ENCODE results near the gene PRDM16.

The PRDM16 gene

GRCh38 chr1:3420218-3420951, 351.4 kb downstream of the PRDM16 start:
- Histone ChIP-seq H3K4me3 (ENCODE audit: low read length) (no peak overlapping the region), H3K9me3 (ENCODE audit: low read length) (peaks cover 7% of the 10 kb centered on the region), H3K36me3 (ENCODE audit: insufficient read depth, low read length) (no peaks in the 10 kb centered on the region), H3K4me1 (ENCODE audit: insufficient read depth, low read length) (no peaks in the 10 kb centered on the region), H2AFZ (ENCODE audit: low read depth, low read length) (no peak overlapping the region), H3K27me3 (ENCODE audit: insufficient read depth, low read length) (peaks cover 35% of the 10 kb centered on the region)

- H3K9me3 ChIP-seq (ENCODE audit: low read length) = no peaks in the 10 kb centered on the region
- no peaks in the 10 kb centered on the region for H3K4me1 ChIP-seq (ENCODE audit: insufficient read depth, low read length)
- H3K4me3 ChIP-seq (ENCODE audit: low read length) = no peak overlapping the region
- H2AFZ ChIP-seq (ENCODE audit: low read depth, low read length) = no peak overlapping the region
- no peaks in the 10 kb centered on the region for H3K36me3 ChIP-seq (ENCODE audit: insufficient read depth, low read length)
- H3K27me3 ChIP-seq (ENCODE audit: insufficient read depth, low read length) = peaks cover 42% of the 10 kb centered on the region
Observed at GRCh38 chr1:3422638-3423037, 353.6 kb downstream of the PRDM16 start.

GRCh38 chr1:3423245-3423829, 354.3 kb downstream of the PRDM16 start:
- Histone ChIP-seq H3K4me1 (ENCODE audit: insufficient read depth, low read length) (no peaks in the 10 kb centered on the region), H3K9me3 (ENCODE audit: low read length) (no peaks in the 10 kb centered on the region), H2AFZ (ENCODE audit: low read depth, low read length) (no peak overlapping the region), H3K36me3 (ENCODE audit: insufficient read depth, low read length) (no peaks in the 10 kb centered on the region), H3K27me3 (ENCODE audit: insufficient read depth, low read length) (peaks cover 42% of the 10 kb centered on the region), H3K4me3 (ENCODE audit: low read length) (no peak overlapping the region)

GRCh38 chr1:3423896-3424611, 355.1 kb downstream of the PRDM16 start:
- Histone ChIP-seq H3K4me3 (ENCODE audit: low read length) (no peak overlapping the region), H3K9me3 (ENCODE audit: low read length) (no peaks in the 10 kb centered on the region), H3K4me1 (ENCODE audit: insufficient read depth, low read length) (no peaks in the 10 kb centered on the region), H3K27me3 (ENCODE audit: insufficient read depth, low read length) (peaks cover 49% of the 10 kb centered on the region), H2AFZ (ENCODE audit: low read depth, low read length) (no peak overlapping the region), H3K36me3 (ENCODE audit: insufficient read depth, low read length) (no peaks in the 10 kb centered on the region)

- peaks cover 57% of the 10 kb centered on the region for H3K27me3 ChIP-seq (ENCODE audit: insufficient read depth, low read length)
- H3K9me3 ChIP-seq (ENCODE audit: low read length) = no peaks in the 10 kb centered on the region
- H3K36me3 ChIP-seq (ENCODE audit: insufficient read depth, low read length) = no peaks in the 10 kb centered on the region
- no peak overlapping the region for H2AFZ ChIP-seq (ENCODE audit: low read depth, low read length)
- no peak overlapping the region for H3K4me3 ChIP-seq (ENCODE audit: low read length)
- H3K4me1 ChIP-seq (ENCODE audit: insufficient read depth, low read length) = no peaks in the 10 kb centered on the region
Observed at GRCh38 chr1:3425486-3426215, 356.6 kb downstream of the PRDM16 start.

GRCh38 chr1:3426956-3427535, 358.0 kb downstream of the PRDM16 start:
- H3K4me3 ChIP-seq (ENCODE audit: low read length) = no peak overlapping the region

GRCh38 chr1:3427711-3428704, 359.0 kb downstream of the PRDM16 start:
- no peaks in the 10 kb centered on the region for H3K36me3 ChIP-seq (ENCODE audit: insufficient read depth, low read length)
- peaks cover 53% of the 10 kb centered on the region for H3K27me3 ChIP-seq (ENCODE audit: insufficient read depth, low read length)

More at GRCh38 chr1:3426956-3427535, 358.0 kb downstream of the PRDM16 start:
- peaks cover 58% of the 10 kb centered on the region for H3K27me3 ChIP-seq (ENCODE audit: insufficient read depth, low read length)
- no peak overlapping the region for H2AFZ ChIP-seq (ENCODE audit: low read depth, low read length)
- H3K36me3 ChIP-seq (ENCODE audit: insufficient read depth, low read length) = no peaks in the 10 kb centered on the region
- H3K4me1 ChIP-seq (ENCODE audit: insufficient read depth, low read length) = no peaks in the 10 kb centered on the region
- no peaks in the 10 kb centered on the region for H3K9me3 ChIP-seq (ENCODE audit: low read length)

GRCh38 chr1:3428899-3429298, 359.9 kb downstream of the PRDM16 start:
- H3K36me3 ChIP-seq (ENCODE audit: insufficient read depth, low read length) = no peaks in the 10 kb centered on the region
- no peaks in the 10 kb centered on the region for H3K9me3 ChIP-seq (ENCODE audit: low read length)

More at GRCh38 chr1:3427711-3428704, 359.0 kb downstream of the PRDM16 start:
- no peak overlapping the region for H2AFZ ChIP-seq (ENCODE audit: low read depth, low read length)
- no peak overlapping the region for H3K4me3 ChIP-seq (ENCODE audit: low read length)
- no peaks in the 10 kb centered on the region for H3K9me3 ChIP-seq (ENCODE audit: low read length)
- H3K4me1 ChIP-seq (ENCODE audit: insufficient read depth, low read length) = no peaks in the 10 kb centered on the region

GRCh38 chr1:3429320-3429719, 360.3 kb downstream of the PRDM16 start:
- Histone ChIP-seq H3K36me3 (ENCODE audit: insufficient read depth, low read length) (no peaks in the 10 kb centered on the region), H3K9me3 (ENCODE audit: low read length) (no peaks in the 10 kb centered on the region), H3K4me1 (ENCODE audit: insufficient read depth, low read length) (no peaks in the 10 kb centered on the region), H2AFZ (ENCODE audit: low read depth, low read length) (no peak overlapping the region), H3K27me3 (ENCODE audit: insufficient read depth, low read length) (peaks cover 45% of the 10 kb centered on the region), H3K4me3 (ENCODE audit: low read length) (no peak overlapping the region)

More at GRCh38 chr1:3428899-3429298, 359.9 kb downstream of the PRDM16 start:
- H3K4me1 ChIP-seq (ENCODE audit: insufficient read depth, low read length) = no peaks in the 10 kb centered on the region
- peaks cover 48% of the 10 kb centered on the region for H3K27me3 ChIP-seq (ENCODE audit: insufficient read depth, low read length)
- H2AFZ ChIP-seq (ENCODE audit: low read depth, low read length) = no peak overlapping the region
- no peak overlapping the region for H3K4me3 ChIP-seq (ENCODE audit: low read length)

GRCh38 chr1:3429766-3430165, 360.8 kb downstream of the PRDM16 start:
- no peaks in the 10 kb centered on the region for H3K4me1 ChIP-seq (ENCODE audit: insufficient read depth, low read length)
- H3K9me3 ChIP-seq (ENCODE audit: low read length) = no peaks in the 10 kb centered on the region
- H3K36me3 ChIP-seq (ENCODE audit: insufficient read depth, low read length) = no peaks in the 10 kb centered on the region
- no peak overlapping the region for H3K4me3 ChIP-seq (ENCODE audit: low read length)
- peaks cover 49% of the 10 kb centered on the region for H3K27me3 ChIP-seq (ENCODE audit: insufficient read depth, low read length)
- no peak overlapping the region for H2AFZ ChIP-seq (ENCODE audit: low read depth, low read length)

GRCh38 chr1:3430406-3430805, 361.4 kb downstream of the PRDM16 start:
- Histone ChIP-seq H3K4me3 (ENCODE audit: low read length) (no peak overlapping the region), H3K4me1 (ENCODE audit: insufficient read depth, low read length) (no peaks in the 10 kb centered on the region), H3K27me3 (ENCODE audit: insufficient read depth, low read length) (peaks cover 50% of the 10 kb centered on the region), H3K36me3 (ENCODE audit: insufficient read depth, low read length) (no peaks in the 10 kb centered on the region), H3K9me3 (ENCODE audit: low read length) (no peaks in the 10 kb centered on the region), H2AFZ (ENCODE audit: low read depth, low read length) (no peak overlapping the region)

GRCh38 chr1:3430820-3431219, 361.8 kb downstream of the PRDM16 start:
- Histone ChIP-seq H3K27me3 (ENCODE audit: insufficient read depth, low read length) (peaks cover 51% of the 10 kb centered on the region), H3K36me3 (ENCODE audit: insufficient read depth, low read length) (no peaks in the 10 kb centered on the region), H3K9me3 (ENCODE audit: low read length) (no peaks in the 10 kb centered on the region), H3K4me1 (ENCODE audit: insufficient read depth, low read length) (no peaks in the 10 kb centered on the region), H2AFZ (ENCODE audit: low read depth, low read length) (no peak overlapping the region), H3K4me3 (ENCODE audit: low read length) (no peak overlapping the region)
